Lower lobe of right lung (tissue), 2 donors: Measurements from ENCODE around the gene ERVFRD-1. TPM values are rescaled to one million over a fixed set of nuclear protein-coding genes. Genes with fewer than 3 reads are reported as not detected.

ENCODE experiments used
- ATAC-seq, 2 donors: fragments of 200-7000 bp; cut with Tn5 transposase; one replicate each; pipeline ENCODE4 v1.9.1; 2020 to 2022; ENCODE audit warnings: mild to moderate bottlenecking in 2 of 2, moderate library complexity in 2 of 2
- DNase-seq: peaks from one replicate; pipeline ENCODE4 v3.0.0-alpha.2; 2020
- H3K27ac ChIP-seq: fragments of 200-600 bp; one replicate; pipeline ENCODE4 v1.8.0; 2022
- H3K27me3 ChIP-seq: fragments of 200-600 bp; one replicate; pipeline ENCODE4 v1.8.0; 2022; ENCODE audit warnings: low read depth
- H3K36me3 ChIP-seq: fragments of 200-600 bp; one replicate; pipeline ENCODE4 v1.8.0; 2022; ENCODE audit warnings: mild to moderate bottlenecking
- H3K4me1 ChIP-seq: fragments of 200-600 bp; one replicate; pipeline ENCODE4 v1.8.0; 2022
- H3K4me3 ChIP-seq: fragments of 200-600 bp; one replicate; pipeline ENCODE4 v1.8.0; 2022; ENCODE audit warnings: mild to moderate bottlenecking
- H3K9me3 ChIP-seq: fragments of 200-600 bp; one replicate; pipeline ENCODE4 v1.8.0; 2022
- intact Hi-C: fragments of 100-400 bp; cut with DNase I; formaldehyde crosslinking; loops from one replicate; pipeline ENCODE4 v1.11.0; 2022
- long read RNA-seq: library from polyadenylated mRNA; unstranded; transcript quantifications from one replicate; pipeline ENCODE4 v2.0.0, GENCODE V29; 2021
- total RNA-seq: library from RNA; stranded (reverse); fragmentation: NEBNext Ultra II Directional; extraction: Animal tissue kit (Norgen Biotek cat#: 25700); gene quantifications from one replicate; pipeline ENCODE4 v1.2.1, GENCODE V29; 2021
- TF ChIP-seq, protein P1 (sequence below): fragments of 200-600 bp; IDR thresholded peaks from one replicate; pipeline ENCODE4 v1.8.0; 2022; ENCODE audit warnings: antibody characterized with exemption, mild to moderate bottlenecking
- donor health status: DM: no; HTN: yes; CAD: no; lungs with severe emphysema.

ERVFRD-1 gene, protein sequence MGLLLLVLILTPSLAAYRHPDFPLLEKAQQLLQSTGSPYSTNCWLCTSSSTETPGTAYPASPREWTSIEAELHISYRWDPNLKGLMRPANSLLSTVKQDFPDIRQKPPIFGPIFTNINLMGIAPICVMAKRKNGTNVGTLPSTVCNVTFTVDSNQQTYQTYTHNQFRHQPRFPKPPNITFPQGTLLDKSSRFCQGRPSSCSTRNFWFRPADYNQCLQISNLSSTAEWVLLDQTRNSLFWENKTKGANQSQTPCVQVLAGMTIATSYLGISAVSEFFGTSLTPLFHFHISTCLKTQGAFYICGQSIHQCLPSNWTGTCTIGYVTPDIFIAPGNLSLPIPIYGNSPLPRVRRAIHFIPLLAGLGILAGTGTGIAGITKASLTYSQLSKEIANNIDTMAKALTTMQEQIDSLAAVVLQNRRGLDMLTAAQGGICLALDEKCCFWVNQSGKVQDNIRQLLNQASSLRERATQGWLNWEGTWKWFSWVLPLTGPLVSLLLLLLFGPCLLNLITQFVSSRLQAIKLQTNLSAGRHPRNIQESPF
- total RNA-seq, result 0.65 TPM
- long read RNA-seq, partial matches to known transcripts, result 0 of 2 reads
- long read RNA-seq, other reads (novel, unspliced or antisense), result 1 of 2 reads

DNA sequence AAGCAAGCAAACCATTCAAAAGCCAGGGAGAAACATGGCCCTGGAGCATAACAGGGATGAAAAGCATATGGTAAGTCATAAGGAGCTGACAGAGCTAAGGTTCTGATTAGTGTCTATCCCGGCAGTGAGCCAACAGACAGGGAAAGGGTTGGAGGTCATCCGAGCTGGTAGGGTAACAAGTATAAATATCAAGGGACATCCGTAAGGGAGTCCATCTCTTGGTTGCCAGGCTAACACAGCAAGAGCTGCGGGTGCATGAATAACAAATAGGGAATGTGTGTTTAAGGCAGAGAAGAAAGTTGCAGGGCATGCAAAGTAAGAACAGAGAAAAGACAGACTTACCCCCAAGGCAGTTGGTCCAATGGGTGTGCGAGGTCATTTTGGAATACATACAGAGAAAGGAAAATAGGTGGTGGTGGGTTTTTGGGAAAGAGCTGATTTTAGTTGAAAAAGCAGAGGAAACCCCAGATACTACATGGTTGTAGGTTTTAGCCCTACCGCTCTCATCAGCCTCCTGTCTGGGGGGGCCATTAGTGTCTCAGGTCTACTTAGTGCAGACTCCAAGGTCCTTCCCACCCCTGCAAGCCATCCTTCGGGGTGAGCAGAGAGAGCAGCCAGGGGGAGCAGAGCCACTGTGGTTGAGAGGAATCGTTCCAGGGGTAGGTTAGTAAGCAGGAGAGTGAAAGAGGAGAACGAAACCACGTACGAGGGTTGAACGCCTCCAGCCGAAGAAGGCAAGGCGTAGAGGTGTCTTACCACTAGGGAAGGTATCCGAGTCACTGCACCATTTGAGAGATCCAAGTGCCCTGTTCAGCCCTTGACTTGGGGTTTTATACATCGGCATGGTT is at the start of gene ERVFRD-1:
TSS of gene ERVFRD-1 (minus strand) at position 805 of the 848 bp plus-strand sequence. CDS start 6,415 bp downstream, outside the sequence.
- ATAC-seq, result no peak
- Histone ChIP-seq H3K4me1 (peaks cover 10% of the 10 kb centered on the region), H3K27me3 (no peaks in the 10 kb centered on the region), H3K27ac (peak within 1 kb of the TSS; percentile 38), H3K9me3 (no peaks in the 10 kb centered on the region), H3K4me3 (peak within 1 kb of the TSS; percentile 27), H3K36me3 (no peaks in the 10 kb centered on the region)
- DNase-seq, result no peak
- intact Hi-C loops, result no loop called here
- TF ChIP-seq, protein P1, sequence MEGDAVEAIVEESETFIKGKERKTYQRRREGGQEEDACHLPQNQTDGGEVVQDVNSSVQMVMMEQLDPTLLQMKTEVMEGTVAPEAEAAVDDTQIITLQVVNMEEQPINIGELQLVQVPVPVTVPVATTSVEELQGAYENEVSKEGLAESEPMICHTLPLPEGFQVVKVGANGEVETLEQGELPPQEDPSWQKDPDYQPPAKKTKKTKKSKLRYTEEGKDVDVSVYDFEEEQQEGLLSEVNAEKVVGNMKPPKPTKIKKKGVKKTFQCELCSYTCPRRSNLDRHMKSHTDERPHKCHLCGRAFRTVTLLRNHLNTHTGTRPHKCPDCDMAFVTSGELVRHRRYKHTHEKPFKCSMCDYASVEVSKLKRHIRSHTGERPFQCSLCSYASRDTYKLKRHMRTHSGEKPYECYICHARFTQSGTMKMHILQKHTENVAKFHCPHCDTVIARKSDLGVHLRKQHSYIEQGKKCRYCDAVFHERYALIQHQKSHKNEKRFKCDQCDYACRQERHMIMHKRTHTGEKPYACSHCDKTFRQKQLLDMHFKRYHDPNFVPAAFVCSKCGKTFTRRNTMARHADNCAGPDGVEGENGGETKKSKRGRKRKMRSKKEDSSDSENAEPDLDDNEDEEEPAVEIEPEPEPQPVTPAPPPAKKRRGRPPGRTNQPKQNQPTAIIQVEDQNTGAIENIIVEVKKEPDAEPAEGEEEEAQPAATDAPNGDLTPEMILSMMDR, result no peak

DNA sequence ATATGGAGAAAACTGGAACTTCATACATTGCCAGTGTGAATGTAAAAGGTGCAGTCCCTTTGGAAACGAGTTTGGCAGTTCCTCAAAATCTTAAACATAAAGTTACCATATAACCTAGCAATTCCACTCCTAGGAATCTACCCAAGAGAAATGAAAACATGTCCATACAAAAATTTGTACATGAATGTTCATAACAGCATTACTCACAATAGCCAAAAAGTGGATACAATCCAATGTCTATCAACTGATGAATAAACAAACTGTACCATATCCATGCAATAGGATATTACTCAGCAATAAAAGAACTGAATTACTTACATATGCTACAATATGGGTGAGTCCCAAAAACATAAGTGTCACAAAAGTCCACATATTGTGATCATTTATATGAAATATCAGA is 48.7 kb upstream of the ERVFRD-1 start:
- DNase-seq (no peak), ATAC-seq (no peak)
- no peaks in the 10 kb centered on the region for H3K9me3 ChIP-seq
- H3K36me3 ChIP-seq, result no peaks in the 10 kb centered on the region
- H3K27me3 ChIP-seq, result no peaks in the 10 kb centered on the region
- TF ChIP-seq, protein P1, result no peak
- intact Hi-C loops, result no loop called here
- no peak overlapping the region for H3K27ac ChIP-seq
- no peak overlapping the region for H3K4me3 ChIP-seq
- H3K4me1 ChIP-seq, result no peaks in the 10 kb centered on the region

DNA sequence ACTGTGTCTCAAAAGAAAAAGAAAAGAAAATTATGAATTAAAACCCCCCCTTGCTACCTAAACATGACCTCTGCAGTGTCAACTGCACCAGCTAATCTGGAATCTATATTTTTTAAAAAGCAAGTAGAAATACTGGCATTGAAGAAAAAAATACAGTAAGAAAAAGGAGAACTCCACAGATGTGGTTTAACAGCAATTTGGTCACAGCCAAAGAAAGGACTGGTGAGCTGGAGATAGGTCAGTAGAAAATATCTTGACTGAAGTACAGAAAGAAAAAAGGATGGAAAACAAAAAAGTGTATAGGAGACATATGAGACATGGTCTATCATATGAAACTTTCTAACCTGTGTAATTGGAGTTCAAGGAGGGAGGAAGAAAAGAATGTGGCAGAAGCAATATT is 44.1 kb upstream of the ERVFRD-1 start:
- H3K9me3 ChIP-seq, result no peaks in the 10 kb centered on the region
- no peaks in the 10 kb centered on the region for H3K36me3 ChIP-seq
- intact Hi-C loops, result no loop called here
- DNase-seq (no peak), ATAC-seq (no peak)
- no peaks in the 10 kb centered on the region for H3K4me1 ChIP-seq
- no peak overlapping the region for H3K4me3 ChIP-seq
- H3K27me3 ChIP-seq, result no peaks in the 10 kb centered on the region
- H3K27ac ChIP-seq, result no peak overlapping the region
- TF ChIP-seq, protein P1, result no peak

DNA sequence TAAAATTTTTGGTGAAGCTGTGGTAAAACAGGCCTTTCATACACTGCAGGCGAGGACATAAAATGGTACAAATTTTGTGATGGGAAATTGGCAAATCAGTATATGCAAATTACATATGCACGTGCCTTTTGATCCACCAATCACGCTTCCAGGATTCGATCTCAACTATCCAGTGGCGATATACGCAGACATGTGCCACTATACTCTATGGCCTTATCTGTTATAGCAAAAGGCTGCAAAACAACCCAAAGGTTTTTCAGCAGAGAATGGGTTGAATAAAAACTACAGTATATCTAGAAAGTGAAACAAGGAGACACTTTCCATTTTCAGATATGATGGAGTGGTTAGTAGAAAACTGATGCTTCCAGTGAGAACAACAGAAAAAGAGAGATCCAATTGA is 41.9 kb upstream of the ERVFRD-1 start:
- H3K27me3 ChIP-seq, result no peaks in the 10 kb centered on the region
- no peaks in the 10 kb centered on the region for H3K9me3 ChIP-seq
- H3K36me3 ChIP-seq, result no peaks in the 10 kb centered on the region
- intact Hi-C loops, result no loop called here
- no peaks in the 10 kb centered on the region for H3K4me1 ChIP-seq
- TF ChIP-seq, protein P1, result no peak
- DNase-seq, result no peak
- H3K4me3 ChIP-seq, result peak overlapping the region; percentile 43
- no peak for ATAC-seq
- H3K27ac ChIP-seq, result no peak overlapping the region

DNA sequence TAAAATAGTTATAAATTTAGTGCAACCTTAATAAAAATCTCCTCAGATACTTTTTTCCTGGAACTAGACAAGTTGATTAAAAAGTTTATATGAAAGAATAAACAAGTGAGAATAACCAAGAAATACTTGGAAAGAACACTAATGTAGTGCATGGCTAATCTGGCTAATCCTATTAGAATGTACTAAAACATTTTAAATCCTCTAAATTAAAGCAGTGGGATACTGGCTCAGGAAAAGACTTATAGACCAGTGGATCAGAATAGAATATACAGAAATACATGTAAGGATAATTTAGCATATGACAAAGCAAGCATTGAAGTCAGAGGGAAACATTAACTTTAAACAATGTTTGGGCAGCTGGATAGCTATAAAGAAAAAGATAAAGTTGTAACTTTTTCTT is 41.1 kb upstream of the ERVFRD-1 start:
- H3K4me3 ChIP-seq, result no peak overlapping the region
- no peak overlapping the region for H3K27ac ChIP-seq
- H3K36me3 ChIP-seq, result no peaks in the 10 kb centered on the region
- ATAC-seq, result no peak
- intact Hi-C loops, result no loop called here
- no peaks in the 10 kb centered on the region for H3K9me3 ChIP-seq
- H3K4me1 ChIP-seq, result no peaks in the 10 kb centered on the region
- DNase-seq, result no peak
- no peaks in the 10 kb centered on the region for H3K27me3 ChIP-seq
- TF ChIP-seq, protein P1, result no peak
